HUES48 (cell line): ENCODE results near the gene AKAP6.

Experiments
- H3K27ac ChIP-seq: one replicate; pipeline ENCODE4 v1.7.0; 2013; ENCODE audit warnings: low read depth, low read length, inconsistent platforms
- H3K27me3 ChIP-seq: 2 replicates; pipeline ENCODE4 v1.6.1; 2013; ENCODE audit warnings: mild to moderate bottlenecking, low read length; ENCODE audit not compliant: control insufficient read depth, insufficient read depth
- H3K36me3 ChIP-seq: 2 replicates; pipeline ENCODE4 v1.6.1; 2013; ENCODE audit warnings: low read length; ENCODE audit not compliant: control insufficient read depth, insufficient read depth
- H3K4me1 ChIP-seq: 2 replicates; pipeline ENCODE4 v1.6.1; 2013; ENCODE audit warnings: mild to moderate bottlenecking, low read length; ENCODE audit not compliant: control insufficient read depth, insufficient read depth
- H3K4me3 ChIP-seq: 2 replicates; pipeline ENCODE4 v1.5.1; 2013; ENCODE audit warnings: mild to moderate bottlenecking, low read depth, low read length
- H3K9ac ChIP-seq: 2 replicates; pipeline ENCODE4 v1.6.1; 2013; ENCODE audit warnings: mild to moderate bottlenecking, low read depth, low read length, moderate library complexity
- H3K9me3 ChIP-seq: 2 replicates; pipeline ENCODE4 v1.6.1; 2013; ENCODE audit warnings: low read length; ENCODE audit not compliant: control insufficient read depth, insufficient read depth

AKAP6 gene

GRCh38 chr14:32536175-32536574, 207.1 kb downstream of the AKAP6 start:
- no peak overlapping the region for H3K4me3 ChIP-seq
- no peaks in the 10 kb centered on the region for H3K4me1 ChIP-seq
- no peaks in the 10 kb centered on the region for H3K27me3 ChIP-seq
- H3K36me3 ChIP-seq: no peaks in the 10 kb centered on the region
- H3K9me3 ChIP-seq: no peaks in the 10 kb centered on the region
- H3K27ac ChIP-seq: no peak overlapping the region
- H3K9ac ChIP-seq: no peak overlapping the region

GRCh38 chr14:32537166-32537565, 208.1 kb downstream of the AKAP6 start:
- no peak overlapping the region for H3K27ac ChIP-seq
- no peak overlapping the region for H3K9ac ChIP-seq

GRCh38 chr14:32542507-32542906, 213.4 kb downstream of the AKAP6 start:
- H3K36me3 ChIP-seq: no peaks in the 10 kb centered on the region
- H3K4me3 ChIP-seq: no peak overlapping the region
- H3K27ac ChIP-seq: no peak overlapping the region
- H3K9me3 ChIP-seq: no peaks in the 10 kb centered on the region
- no peaks in the 10 kb centered on the region for H3K27me3 ChIP-seq
- no peak overlapping the region for H3K9ac ChIP-seq
- no peaks in the 10 kb centered on the region for H3K4me1 ChIP-seq

More at GRCh38 chr14:32537166-32537565, 208.1 kb downstream of the AKAP6 start:
- Histone ChIP-seq H3K36me3 (no peaks in the 10 kb centered on the region), H3K9me3 (no peaks in the 10 kb centered on the region), H3K4me3 (no peak overlapping the region), H3K27me3 (no peaks in the 10 kb centered on the region), H3K4me1 (no peaks in the 10 kb centered on the region)

- H3K27me3 ChIP-seq: no peaks in the 10 kb centered on the region
- H3K4me3 ChIP-seq: no peak overlapping the region
- H3K9me3 ChIP-seq: no peaks in the 10 kb centered on the region
- H3K36me3 ChIP-seq: no peaks in the 10 kb centered on the region
- no peak overlapping the region for H3K27ac ChIP-seq
- H3K9ac ChIP-seq: no peak overlapping the region
- no peaks in the 10 kb centered on the region for H3K4me1 ChIP-seq
Measured at GRCh38 chr14:32545095-32545494, 216.0 kb downstream of the AKAP6 start.

GRCh38 chr14:32545506-32546210, 216.6 kb downstream of the AKAP6 start:
- Histone ChIP-seq H3K27ac (no peak overlapping the region), H3K27me3 (no peaks in the 10 kb centered on the region), H3K9ac (no peak overlapping the region), H3K4me3 (no peak overlapping the region), H3K9me3 (no peaks in the 10 kb centered on the region), H3K36me3 (no peaks in the 10 kb centered on the region), H3K4me1 (no peaks in the 10 kb centered on the region)

GRCh38 chr14:32546246-32546645, 217.1 kb downstream of the AKAP6 start:
- Histone ChIP-seq H3K27ac (no peak overlapping the region), H3K27me3 (no peaks in the 10 kb centered on the region), H3K4me1 (no peaks in the 10 kb centered on the region), H3K9me3 (no peaks in the 10 kb centered on the region), H3K9ac (no peak overlapping the region), H3K36me3 (no peaks in the 10 kb centered on the region), H3K4me3 (no peak overlapping the region)

- Histone ChIP-seq H3K36me3 (no peaks in the 10 kb centered on the region), H3K4me1 (no peaks in the 10 kb centered on the region), H3K27me3 (no peaks in the 10 kb centered on the region), H3K9me3 (no peaks in the 10 kb centered on the region), H3K9ac (no peak overlapping the region), H3K27ac (no peak overlapping the region), H3K4me3 (no peak overlapping the region)
Measured at GRCh38 chr14:32552766-32553165, 223.7 kb downstream of the AKAP6 start.

- Histone ChIP-seq H3K4me3 (no peak overlapping the region), H3K27ac (no peak overlapping the region)
Measured at GRCh38 chr14:32559048-32559447, 229.9 kb downstream of the AKAP6 start.

GRCh38 chr14:32559590-32559989, 230.5 kb downstream of the AKAP6 start:
- no peak overlapping the region for H3K27ac ChIP-seq
- peaks cover 15% of the 10 kb centered on the region for H3K4me1 ChIP-seq
- no peaks in the 10 kb centered on the region for H3K27me3 ChIP-seq
- H3K4me3 ChIP-seq: no peak overlapping the region
- H3K36me3 ChIP-seq: no peaks in the 10 kb centered on the region
- H3K9ac ChIP-seq: no peak overlapping the region
- no peaks in the 10 kb centered on the region for H3K9me3 ChIP-seq

More at GRCh38 chr14:32559048-32559447, 229.9 kb downstream of the AKAP6 start:
- Histone ChIP-seq H3K4me1 (peaks cover 15% of the 10 kb centered on the region), H3K27me3 (no peaks in the 10 kb centered on the region), H3K9me3 (no peaks in the 10 kb centered on the region), H3K9ac (no peak overlapping the region), H3K36me3 (no peaks in the 10 kb centered on the region)

- Histone ChIP-seq H3K4me1 (peaks cover 15% of the 10 kb centered on the region), H3K9me3 (no peaks in the 10 kb centered on the region), H3K27me3 (no peaks in the 10 kb centered on the region), H3K36me3 (no peaks in the 10 kb centered on the region), H3K27ac (no peak overlapping the region), H3K9ac (no peak overlapping the region), H3K4me3 (no peak overlapping the region)
Measured at GRCh38 chr14:32560209-32560857, 231.2 kb downstream of the AKAP6 start.

GRCh38 chr14:32561520-32561919, 232.4 kb downstream of the AKAP6 start:
- H3K27me3 ChIP-seq: no peaks in the 10 kb centered on the region
- H3K4me3 ChIP-seq: no peak overlapping the region
- no peak overlapping the region for H3K9ac ChIP-seq
- peaks cover 15% of the 10 kb centered on the region for H3K4me1 ChIP-seq
- no peak overlapping the region for H3K27ac ChIP-seq
- H3K36me3 ChIP-seq: no peaks in the 10 kb centered on the region
- H3K9me3 ChIP-seq: no peaks in the 10 kb centered on the region
